GM20000 (cell line): ENCODE data around the gene TBC1D23.
"Not testable (repeated sequence)": the region's sequence is repeated elsewhere in the genome, so short reads cannot be mapped to it uniquely, and the experiment has no call there.

Source experiments
- DNase-seq: peaks from one replicate; pipeline ENCODE4 v3.0.0; 2012; ENCODE audit warnings: low spot score
- CTCF ChIP-seq: IDR thresholded peaks from 2 replicates; pipeline ENCODE4 v1.5.1; 2012; ENCODE audit warnings: mild to moderate bottlenecking, control low read depth; ENCODE audit errors: extremely low read depth, missing control alignments

The TBC1D23 gene

GRCh38 chr3:100257586-100257985 lies 3.2 kb upstream of the TBC1D23 start:
- DNase-seq, result no peak
- TF ChIP-seq CTCF, result no peak

GRCh38 chr3:100260081-100260684 lies 609 bp upstream of the TBC1D23 start:
- no peak for TF ChIP-seq CTCF
- DNase-seq, result no peak

GRCh38 chr3:100261485-100261903 lies 702 bp downstream of the TBC1D23 start:
- no peak for DNase-seq

DNA sequence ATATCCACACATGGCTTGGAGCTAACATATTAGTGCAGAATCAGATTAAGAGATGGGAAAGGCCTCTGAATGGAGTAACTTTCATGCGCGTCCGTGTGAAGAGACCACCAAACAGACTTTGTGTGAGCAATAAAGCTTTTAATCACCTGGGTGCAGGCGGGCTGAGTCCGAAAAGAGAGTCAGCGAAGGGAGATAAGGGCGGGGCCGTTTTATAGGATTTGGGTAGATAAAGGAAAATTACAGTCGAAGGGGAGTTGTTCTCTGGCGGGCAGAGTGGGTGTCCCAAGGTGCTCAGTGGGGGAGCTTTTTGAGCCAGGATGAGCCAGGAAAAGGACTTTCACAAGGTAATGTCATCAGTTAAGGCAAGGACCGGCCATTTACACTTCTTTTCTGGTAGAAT lies 2.1 kb downstream of the TBC1D23 start:
- not testable (repeated sequence) for DNase-seq

More at GRCh38 chr3:100261485-100261903, 702 bp downstream of the TBC1D23 start:
- TF ChIP-seq CTCF, result no peak

GRCh38 chr3:100263583-100263982 lies 2.8 kb downstream of the TBC1D23 start:
- TF ChIP-seq CTCF, result no peak
- DNase-seq, result no peak

- TF ChIP-seq CTCF, result no peak
- DNase-seq, result no peak
Observed at GRCh38 chr3:100264242-100264641, 3.5 kb downstream of the TBC1D23 start.

GRCh38 chr3:100265016-100265415 lies 4.2 kb downstream of the TBC1D23 start:
- no peak for TF ChIP-seq CTCF
- DNase-seq, result no peak

GRCh38 chr3:100266531-100266930 lies 5.7 kb downstream of the TBC1D23 start:
- no peak for DNase-seq
- no peak for TF ChIP-seq CTCF
